OCI-LY3 (cell line): Measurements from ENCODE around the gene STK32B.

Source experiments
- H2AFZ ChIP-seq: fragments of 200-600, 300-600 bp; shearing (Covaris generic); 2 replicates; pipeline ENCODE4 v1.6.0; 2014; ENCODE audit warnings: antibody characterized with exemption, low read depth, low read length
- H3K27ac ChIP-seq: fragments of 200-600, 300-600 bp; sonication (generic); 2 replicates; pipeline ENCODE4 v1.5.1; 2014; ENCODE audit warnings: mild to moderate bottlenecking, low read length, moderate library complexity, mixed read lengths
- H3K27me3 ChIP-seq: fragments of 200-600, 300-600 bp; sonication (generic); 2 replicates; pipeline ENCODE4 v1.6.1; 2014; ENCODE audit warnings: low read depth, low read length, mixed read lengths
- H3K36me3 ChIP-seq: fragments of 200-600, 300-600 bp; sonication (generic); replicated peaks from 2 replicates; pipeline ENCODE3; 2014; ENCODE audit warnings: low read depth, low read length, mixed read lengths
- H3K4me1 ChIP-seq: fragments of 300-600, 200-600 bp; sonication (generic); 2 replicates; pipeline ENCODE4 v1.6.1; 2014; ENCODE audit warnings: low read length, mixed read lengths
- H3K4me2 ChIP-seq: fragments of 200-600, 300-600 bp; sonication (generic); 2 replicates; pipeline ENCODE4 v1.6.1; 2014; ENCODE audit warnings: low read length, mixed read lengths
- H3K4me3 ChIP-seq: fragments of 300-600, 200-600 bp; sonication (generic); 2 replicates; pipeline ENCODE4 v1.5.1; 2014; ENCODE audit warnings: antibody characterized with exemption, mild to moderate bottlenecking, low read length, moderate library complexity
- H3K79me2 ChIP-seq: fragments of 300-600, 200-600 bp; shearing (Covaris generic); 2 replicates; pipeline ENCODE4 v1.6.1; 2014; ENCODE audit warnings: mild to moderate bottlenecking, low read length, mixed read lengths
- H3K9ac ChIP-seq: fragments of 300-600, 200-600 bp; shearing (Covaris generic); 2 replicates; pipeline ENCODE4 v1.6.0; 2014; ENCODE audit warnings: mild to moderate bottlenecking, low read length, moderate library complexity
- H3K9me3 ChIP-seq: fragments of 200-600, 300-600 bp; shearing (Covaris generic); 2 replicates; pipeline ENCODE4 v1.6.1; 2014; ENCODE audit warnings: low read length, mixed read lengths; ENCODE audit not compliant: insufficient read depth
- H4K20me1 ChIP-seq: fragments of 200-600, 300-600 bp; sonication (generic); 2 replicates; pipeline ENCODE4 v1.6.1; 2016; ENCODE audit warnings: low read length, mixed read lengths; ENCODE audit not compliant: insufficient read depth
- CTCF ChIP-seq: fragments of 200-600, 300-600 bp; sonication (generic); IDR thresholded peaks from 2 replicates; pipeline ENCODE4 v1.5.1; 2014; ENCODE audit warnings: antibody characterized with exemption, low read length, low read depth
- EZH2phosphoT487 ChIP-seq: fragments of 200-600 bp; shearing (Covaris generic); IDR thresholded peaks from 2 replicates; pipeline ENCODE4 v1.6.1; 2018; ENCODE audit warnings: antibody characterized with exemption, mixed run types, low read depth

Gene STK32B

GRCh38 chr4:5222047-5222446 is 170.8 kb downstream of the STK32B start:
- H3K4me3 ChIP-seq, result no peak overlapping the region
- no peak overlapping the region for H2AFZ ChIP-seq
- no peaks in the 10 kb centered on the region for H3K79me2 ChIP-seq
- no peaks in the 10 kb centered on the region for H3K4me1 ChIP-seq
- no peaks in the 10 kb centered on the region for H3K36me3 ChIP-seq
- no peak overlapping the region for H3K4me2 ChIP-seq
- H3K9ac ChIP-seq, result no peak overlapping the region
- H3K27ac ChIP-seq, result no peak overlapping the region
- peaks cover 4% of the 10 kb centered on the region; the same call in 1 of the 2 replicates for H3K27me3 ChIP-seq
- peaks cover 6% of the 10 kb centered on the region; the same call in 1 of the 2 replicates for H3K9me3 ChIP-seq
- H4K20me1 ChIP-seq, result no peaks in the 10 kb centered on the region
- TF ChIP-seq EZH2phosphoT487 (no peak), CTCF (no peak)

- Histone ChIP-seq H3K36me3 (no peaks in the 10 kb centered on the region), H3K27me3 (peaks cover 6% of the 10 kb centered on the region; the same call in 1 of the 2 replicates), H3K79me2 (no peaks in the 10 kb centered on the region), H3K9ac (no peak overlapping the region), H4K20me1 (no peaks in the 10 kb centered on the region), H3K4me3 (no peak overlapping the region), H3K9me3 (peaks cover 6% of the 10 kb centered on the region; the same call in 1 of the 2 replicates), H2AFZ (no peak overlapping the region), H3K27ac (no peak overlapping the region), H3K4me2 (no peak overlapping the region), H3K4me1 (no peaks in the 10 kb centered on the region)
- TF ChIP-seq EZH2phosphoT487 (no peak), CTCF (no peak)
Measured at GRCh38 chr4:5222951-5223350, 171.7 kb downstream of the STK32B start.

GRCh38 chr4:5224340-5224739 is 173.1 kb downstream of the STK32B start:
- Histone ChIP-seq H2AFZ (no peak overlapping the region), H4K20me1 (no peaks in the 10 kb centered on the region), H3K4me1 (no peaks in the 10 kb centered on the region), H3K9ac (no peak overlapping the region), H3K36me3 (no peaks in the 10 kb centered on the region), H3K4me2 (no peak overlapping the region), H3K27ac (no peak overlapping the region), H3K4me3 (no peak overlapping the region), H3K27me3 (peaks cover 6% of the 10 kb centered on the region; the same call in 1 of the 2 replicates), H3K79me2 (no peaks in the 10 kb centered on the region), H3K9me3 (peaks cover 6% of the 10 kb centered on the region; the same call in 1 of the 2 replicates)
- no peak for TF ChIP-seq CTCF
- no peak for TF ChIP-seq EZH2phosphoT487

- TF ChIP-seq EZH2phosphoT487 (no peak), CTCF (no peak)
- Histone ChIP-seq H2AFZ (no peak overlapping the region), H3K4me1 (no peaks in the 10 kb centered on the region), H4K20me1 (no peaks in the 10 kb centered on the region), H3K36me3 (no peaks in the 10 kb centered on the region), H3K79me2 (no peaks in the 10 kb centered on the region), H3K27me3 (peaks cover 11% of the 10 kb centered on the region; the same call in 1 of the 2 replicates), H3K9ac (no peak overlapping the region), H3K27ac (no peak overlapping the region), H3K4me2 (no peak overlapping the region), H3K4me3 (no peak overlapping the region), H3K9me3 (no peaks in the 10 kb centered on the region)
Measured at GRCh38 chr4:5232549-5232948, 181.3 kb downstream of the STK32B start.
